Caco-2 (cell line): ENCODE data around the gene VAPB. TPM values are rescaled to one million over a fixed set of nuclear protein-coding genes. Genes with fewer than 3 reads are reported as not detected.

Source experiments
- BruUV-seq: library from RNA; stranded (reverse); fragments of 400-500 nt; replicated peaks from 2 replicates; lab custom pipeline; 2021; lab: Mats Ljungman, UMichigan
- CTCF ChIA-PET: fragments of 300-600 bp; sonication (Branson Sonifier 250); formaldehyde crosslinking; loops from one replicate; lab custom pipeline; 2022; ENCODE audit warnings: antibody characterized with exemption; lab: Charles Lee
- POLR2A ChIA-PET: fragments of 300-600 bp; sonication (Branson Sonifier 250); formaldehyde crosslinking; loops from one replicate; lab custom pipeline; 2022; ENCODE audit warnings: antibody characterized with exemption; lab: Charles Lee
- DNase-seq, 2 experiments: peaks; one replicate each; pipeline versions ENCODE4 v3.0.0 to v3.0.0-alpha.2; 2020 to 2022
- H3K27me3 ChIP-seq: replicated peaks from 2 replicates; pipeline ENCODE4 v1.6.0; 2011; ENCODE audit warnings: low read length; ENCODE audit not compliant: control insufficient read depth, insufficient read depth
- H3K36me3 ChIP-seq: 2 replicates; pipeline ENCODE4 v1.5.1; 2011; ENCODE audit warnings: low read length; ENCODE audit not compliant: control insufficient read depth, insufficient read depth
- H3K4me1 ChIP-seq: fragments of 250-450 bp; sonication (Bioruptor Pico); 2 replicates; pipeline ENCODE4 v1.5.1; 2020; ENCODE audit warnings: mild to moderate bottlenecking
- H3K4me3 ChIP-seq: 2 replicates; pipeline ENCODE4 v1.5.1; 2011; ENCODE audit warnings: low read depth, mild to moderate bottlenecking, control low read depth, low read length
- H3K9me3 ChIP-seq: fragments of 250-450 bp; sonication (Bioruptor Pico); 2 replicates; pipeline ENCODE4 v1.5.1; 2020; ENCODE audit warnings: mild to moderate bottlenecking, moderate library complexity
- H3K27ac Mint-ChIP-seq: one replicate; pipeline ENCODE4 v1.8.0; 2022; ENCODE audit warnings: mixed read lengths; ENCODE audit not compliant: unreplicated experiment
- H3K27me3 Mint-ChIP-seq: one replicate; pipeline ENCODE4 v1.8.0; 2022; ENCODE audit warnings: mixed read lengths; ENCODE audit not compliant: insufficient read depth, unreplicated experiment
- H3K36me3 Mint-ChIP-seq: one replicate; pipeline ENCODE4 v1.8.0; 2022; ENCODE audit warnings: mild to moderate bottlenecking, mixed read lengths; ENCODE audit not compliant: insufficient read depth, unreplicated experiment
- H3K4me1 Mint-ChIP-seq: one replicate; pipeline ENCODE4 v1.8.0; 2022; ENCODE audit warnings: low read depth, mixed read lengths; ENCODE audit not compliant: unreplicated experiment
- H3K4me3 Mint-ChIP-seq: one replicate; pipeline ENCODE4 v1.8.0; 2022; ENCODE audit warnings: mild to moderate bottlenecking, moderate library complexity, mixed read lengths; ENCODE audit not compliant: unreplicated experiment
- H3K9me3 Mint-ChIP-seq: one replicate; pipeline ENCODE4 v1.8.0; 2022; ENCODE audit warnings: mixed read lengths; ENCODE audit not compliant: unreplicated experiment
- intact Hi-C: fragments of 100-400 bp; cut with micrococcal nuclease; formaldehyde crosslinking; loops from one replicate; pipeline ENCODE4 v1.10.0; 2022; ENCODE audit not compliant: unreplicated experiment
- total RNA-seq: library from RNA; stranded (reverse); gene quantifications from 2 replicates; pipeline ENCODE4 v1.2.3, GENCODE V29; 2022
- TF ChIP-seq, protein P1 (sequence below), 2 experiments: fragments of 200-600 bp in 1 of 2; IDR thresholded peaks; 1 replicate in 1 of 2; 2 replicates in 1 of 2; pipeline versions ENCODE4 v1.5.1 to v1.8.0; 2011 to 2022; ENCODE audit warnings: antibody characterized with exemption in 1 of 2, control low read depth in 1 of 2, inconsistent platforms in 1 of 2, low read depth in 1 of 2, low read length in 1 of 2, mild to moderate bottlenecking in 1 of 2, moderate library complexity in 1 of 2; ENCODE audit not compliant: insufficient read depth in 1 of 2, severe bottlenecking in 1 of 2, unreplicated experiment in 1 of 2

The VAPB gene
- total RNA-seq, 1 experiment from 2014 or later: 186 TPM

DNA sequence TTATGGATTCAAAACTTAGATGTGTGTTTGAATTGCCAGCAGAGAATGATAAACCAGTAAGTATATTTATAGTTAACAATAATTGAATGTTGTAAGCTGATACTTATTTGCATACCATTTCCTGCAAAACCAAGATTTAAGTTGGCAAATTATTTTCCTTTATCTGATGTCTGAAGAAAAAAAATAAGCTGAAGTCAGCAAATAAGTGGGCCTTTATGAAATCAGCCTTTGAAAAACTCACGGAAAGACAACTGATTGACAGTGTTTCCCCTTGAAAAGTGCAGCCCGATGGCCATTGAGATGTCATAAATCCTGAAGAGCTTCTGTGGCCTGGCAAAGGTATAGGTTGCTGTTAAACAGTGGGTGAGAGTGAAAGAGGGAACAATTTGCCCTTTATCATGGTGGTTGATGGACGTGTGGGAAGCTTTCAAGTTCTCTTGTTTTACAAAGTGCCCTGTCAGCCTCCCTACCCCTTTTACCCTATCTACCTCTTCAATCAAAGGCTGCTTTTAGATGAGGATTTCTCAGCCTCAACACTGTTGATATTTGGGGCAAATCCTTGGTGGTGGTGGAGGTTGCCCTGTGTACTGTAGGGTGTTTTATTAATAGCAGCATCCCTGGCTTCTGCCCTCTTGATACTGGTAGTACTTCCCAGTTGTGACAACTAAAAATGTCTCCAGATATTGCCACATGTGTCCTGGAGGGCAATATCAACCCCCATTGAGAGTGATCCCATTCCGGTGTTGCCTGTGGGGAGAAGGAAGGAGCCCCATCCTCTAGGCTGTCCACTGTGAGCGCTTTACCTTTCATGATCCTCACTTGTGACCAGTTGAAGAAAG is 50.2 kb downstream of the VAPB start:
- POLR2A ChIA-PET: no interaction called here
- Histone ChIP-seq H3K27me3 (no peaks in the 10 kb centered on the region), H3K4me1 (peaks cover 22% of the 10 kb centered on the region), H3K36me3 (peaks cover 13% of the 10 kb centered on the region), H3K4me3 (no peak overlapping the region), H3K9me3 (no peaks in the 10 kb centered on the region)
- H3K27ac Mint-ChIP-seq: no peak overlapping the region
- TF ChIP-seq, protein P1, sequence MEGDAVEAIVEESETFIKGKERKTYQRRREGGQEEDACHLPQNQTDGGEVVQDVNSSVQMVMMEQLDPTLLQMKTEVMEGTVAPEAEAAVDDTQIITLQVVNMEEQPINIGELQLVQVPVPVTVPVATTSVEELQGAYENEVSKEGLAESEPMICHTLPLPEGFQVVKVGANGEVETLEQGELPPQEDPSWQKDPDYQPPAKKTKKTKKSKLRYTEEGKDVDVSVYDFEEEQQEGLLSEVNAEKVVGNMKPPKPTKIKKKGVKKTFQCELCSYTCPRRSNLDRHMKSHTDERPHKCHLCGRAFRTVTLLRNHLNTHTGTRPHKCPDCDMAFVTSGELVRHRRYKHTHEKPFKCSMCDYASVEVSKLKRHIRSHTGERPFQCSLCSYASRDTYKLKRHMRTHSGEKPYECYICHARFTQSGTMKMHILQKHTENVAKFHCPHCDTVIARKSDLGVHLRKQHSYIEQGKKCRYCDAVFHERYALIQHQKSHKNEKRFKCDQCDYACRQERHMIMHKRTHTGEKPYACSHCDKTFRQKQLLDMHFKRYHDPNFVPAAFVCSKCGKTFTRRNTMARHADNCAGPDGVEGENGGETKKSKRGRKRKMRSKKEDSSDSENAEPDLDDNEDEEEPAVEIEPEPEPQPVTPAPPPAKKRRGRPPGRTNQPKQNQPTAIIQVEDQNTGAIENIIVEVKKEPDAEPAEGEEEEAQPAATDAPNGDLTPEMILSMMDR (IDR thresholded peaks at IDR 0.05; ENCODE audit: insufficient read depth in 1 of 2, low read depth in 1 of 2, low read length in 1 of 2, severe bottlenecking in 1 of 2, unreplicated experiment in 1 of 2): no peak
- H3K4me1 Mint-ChIP-seq: peaks cover 21% of the 10 kb centered on the region
- intact Hi-C loops: no loop called here
- no peak for DNase-seq
- BruUV-seq: no TSS peak
- H3K4me3 Mint-ChIP-seq: no peak overlapping the region
- CTCF ChIA-PET: no interaction called here
- no peaks in the 10 kb centered on the region for H3K9me3 Mint-ChIP-seq
- peaks cover 72% of the 10 kb centered on the region for H3K36me3 Mint-ChIP-seq
- no peaks in the 10 kb centered on the region for H3K27me3 Mint-ChIP-seq

DNA sequence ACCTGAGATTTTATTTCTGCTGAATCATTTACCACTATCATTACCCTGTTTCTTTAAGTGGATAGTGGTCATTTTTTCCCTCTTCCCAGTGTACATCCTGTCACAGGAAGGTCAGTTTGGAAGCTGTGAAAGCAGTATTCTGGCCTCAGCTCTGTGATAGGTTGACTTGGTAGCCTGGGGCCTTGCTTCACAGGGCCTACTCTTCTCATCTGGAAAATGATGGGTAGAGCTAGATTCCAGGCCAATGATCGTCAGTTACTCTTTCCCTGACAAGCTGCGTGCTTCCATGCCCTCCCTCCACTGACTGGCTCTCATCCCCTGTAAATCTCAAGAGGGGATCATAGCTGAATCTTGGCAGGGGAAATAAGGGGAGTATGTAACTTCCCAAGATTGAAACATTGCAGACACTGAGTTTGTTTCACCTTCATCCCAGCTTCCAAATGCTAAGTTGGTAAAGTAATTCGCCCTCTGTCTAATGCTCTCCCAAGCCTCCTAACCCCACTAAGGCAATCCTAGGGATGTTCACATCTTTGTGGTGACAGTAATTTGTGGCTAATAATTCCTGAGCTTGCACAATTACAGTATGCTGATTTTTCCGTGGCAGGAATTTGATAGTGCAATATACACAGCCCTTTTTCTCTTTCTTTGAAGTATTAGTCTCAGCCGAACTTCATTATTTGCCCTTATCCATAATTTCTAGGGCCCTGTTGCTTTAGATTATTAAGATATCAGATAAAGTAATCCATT is 51.2 kb downstream of the VAPB start:
- Histone ChIP-seq H3K27me3 (no peaks in the 10 kb centered on the region), H3K9me3 (no peaks in the 10 kb centered on the region), H3K4me1 (peaks cover 18% of the 10 kb centered on the region), H3K4me3 (no peak overlapping the region), H3K36me3 (peaks cover 13% of the 10 kb centered on the region)
- peaks cover 15% of the 10 kb centered on the region for H3K4me1 Mint-ChIP-seq
- H3K27ac Mint-ChIP-seq: peak overlapping the region; percentile 21
- no peaks in the 10 kb centered on the region for H3K27me3 Mint-ChIP-seq
- TF ChIP-seq, protein P1 (IDR thresholded peaks at IDR 0.05; ENCODE audit: insufficient read depth in 1 of 2, low read depth in 1 of 2, low read length in 1 of 2, severe bottlenecking in 1 of 2, unreplicated experiment in 1 of 2): no peak
- BruUV-seq: no TSS peak
- CTCF ChIA-PET: no interaction called here
- no peak for DNase-seq
- intact Hi-C loops: no loop called here
- H3K9me3 Mint-ChIP-seq: no peaks in the 10 kb centered on the region
- H3K4me3 Mint-ChIP-seq: no peak overlapping the region
- H3K36me3 Mint-ChIP-seq: peaks cover 81% of the 10 kb centered on the region
- POLR2A ChIA-PET: no interaction called here

DNA sequence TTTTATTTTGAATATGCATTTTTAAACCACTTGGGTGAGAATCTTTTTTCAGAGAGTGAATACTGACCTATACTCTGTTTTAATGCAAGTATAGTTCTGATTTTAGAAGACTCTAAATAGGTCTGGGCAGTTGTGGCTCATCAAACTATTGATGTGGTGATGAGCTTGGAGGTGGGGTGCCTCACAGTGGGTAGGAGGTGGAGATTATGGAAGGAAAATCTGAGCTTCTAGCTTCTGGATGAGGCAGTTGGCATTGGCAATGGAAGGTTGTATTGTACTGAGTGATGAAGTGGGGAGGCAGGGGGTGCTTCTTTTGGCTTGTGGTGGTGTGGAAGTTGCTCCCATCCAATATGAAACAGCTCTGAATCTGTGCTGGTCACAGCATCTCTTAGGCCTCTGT is 52.7 kb downstream of the VAPB start:
- Mint-ChIP-seq H3K9me3 (no peaks in the 10 kb centered on the region), H3K27me3 (no peaks in the 10 kb centered on the region), H3K36me3 (peaks cover 80% of the 10 kb centered on the region), H3K4me1 (peaks cover 13% of the 10 kb centered on the region), H3K27ac (no peak overlapping the region), H3K4me3 (no peak overlapping the region)
- no TSS peak for BruUV-seq
- CTCF ChIA-PET: interaction anchor here (0.5 kb wide), 1 partner anchor 52 kb away, joined by 3 read pairs; no protein-coding TSS in a partner anchor
- no peaks in the 10 kb centered on the region for H3K27me3 ChIP-seq
- no peak for DNase-seq
- H3K9me3 ChIP-seq: no peaks in the 10 kb centered on the region
- H3K36me3 ChIP-seq: peaks cover 15% of the 10 kb centered on the region
- TF ChIP-seq, protein P1 (IDR thresholded peaks at IDR 0.05; ENCODE audit: insufficient read depth in 1 of 2, low read depth in 1 of 2, low read length in 1 of 2, severe bottlenecking in 1 of 2, unreplicated experiment in 1 of 2): no peak
- H3K4me1 ChIP-seq: peaks cover 9% of the 10 kb centered on the region
- no peak overlapping the region for H3K4me3 ChIP-seq
- POLR2A ChIA-PET: no interaction called here
- intact Hi-C loops: no loop called here
